CD4-positive, alpha-beta T cell treated with Interleukin-17A for 1 hour (primary cell): ENCODE results near the gene KCNIP1.
A peak's percentile ranks its signal among the peaks of the same experiment; 100 is the strongest.

Source experiments
- DNase-seq: peaks from one replicate; pipeline ENCODE4 v3.0.0-alpha.2; 2020

The KCNIP1 gene

GRCh38 chr5:170503990-170504596, at the start of gene KCNIP1:
TSS of gene KCNIP1 (plus strand) at chr5:170504020.
- DNase-seq, result no peak

GRCh38 chr5:170463426-170463825, 40.4 kb upstream of the KCNIP1 start:
- no peak for DNase-seq

- no peak for DNase-seq
These were observed 39.3 kb upstream of the KCNIP1 start for GRCh38 chr5:170464280-170465127.

- no peak for DNase-seq
These were observed 37.3 kb upstream of the KCNIP1 start for GRCh38 chr5:170466553-170466952.

- DNase-seq, result peak; percentile 5
These were observed 36.7 kb upstream of the KCNIP1 start for GRCh38 chr5:170466988-170467707.

- no peak for DNase-seq
These were observed 35.1 kb upstream of the KCNIP1 start for GRCh38 chr5:170468633-170469285.

GRCh38 chr5:170469414-170469813, 34.4 kb upstream of the KCNIP1 start:
- no peak for DNase-seq

- no peak for DNase-seq
These were observed 33.5 kb upstream of the KCNIP1 start for GRCh38 chr5:170470275-170470674.

- DNase-seq, result no peak
These were observed 32.9 kb upstream of the KCNIP1 start for GRCh38 chr5:170470808-170471404.

- no peak for DNase-seq
These were observed 32.2 kb upstream of the KCNIP1 start for GRCh38 chr5:170471551-170472178.

GRCh38 chr5:170473642-170474041, 30.2 kb upstream of the KCNIP1 start:
- no peak for DNase-seq

GRCh38 chr5:170474489-170475274, 29.1 kb upstream of the KCNIP1 start:
- DNase-seq, result no peak

- no peak for DNase-seq
These were observed 28.4 kb upstream of the KCNIP1 start for GRCh38 chr5:170475294-170476000.

GRCh38 chr5:170476704-170477103, 27.1 kb upstream of the KCNIP1 start:
- no peak for DNase-seq

- DNase-seq, result no peak
These were observed 25.9 kb upstream of the KCNIP1 start for GRCh38 chr5:170477906-170478305.

GRCh38 chr5:170478306-170478705, 25.5 kb upstream of the KCNIP1 start:
- no peak for DNase-seq

GRCh38 chr5:170479484-170479883, 24.3 kb upstream of the KCNIP1 start:
- DNase-seq, result no peak

- DNase-seq, result no peak
These were observed 23.6 kb upstream of the KCNIP1 start for GRCh38 chr5:170480260-170480659.

GRCh38 chr5:170481849-170482248, 22.0 kb upstream of the KCNIP1 start:
- DNase-seq, result no peak

- no peak for DNase-seq
These were observed 21.3 kb upstream of the KCNIP1 start for GRCh38 chr5:170482511-170482910.
